VCaP (cell line): Measurements from ENCODE around the gene CDC16.

Experiments
- H3K27ac ChIP-seq: fragments of 450-650 bp; 2 replicates; pipeline ENCODE4 v1.5.1; 2017
- CTCF ChIP-seq: fragments of 450-650 bp; conservative IDR thresholded peaks from 2 replicates; pipeline ENCODE4 v1.5.1; 2017; ENCODE audit warnings: mild to moderate bottlenecking, moderate library complexity

Gene CDC16

DNA sequence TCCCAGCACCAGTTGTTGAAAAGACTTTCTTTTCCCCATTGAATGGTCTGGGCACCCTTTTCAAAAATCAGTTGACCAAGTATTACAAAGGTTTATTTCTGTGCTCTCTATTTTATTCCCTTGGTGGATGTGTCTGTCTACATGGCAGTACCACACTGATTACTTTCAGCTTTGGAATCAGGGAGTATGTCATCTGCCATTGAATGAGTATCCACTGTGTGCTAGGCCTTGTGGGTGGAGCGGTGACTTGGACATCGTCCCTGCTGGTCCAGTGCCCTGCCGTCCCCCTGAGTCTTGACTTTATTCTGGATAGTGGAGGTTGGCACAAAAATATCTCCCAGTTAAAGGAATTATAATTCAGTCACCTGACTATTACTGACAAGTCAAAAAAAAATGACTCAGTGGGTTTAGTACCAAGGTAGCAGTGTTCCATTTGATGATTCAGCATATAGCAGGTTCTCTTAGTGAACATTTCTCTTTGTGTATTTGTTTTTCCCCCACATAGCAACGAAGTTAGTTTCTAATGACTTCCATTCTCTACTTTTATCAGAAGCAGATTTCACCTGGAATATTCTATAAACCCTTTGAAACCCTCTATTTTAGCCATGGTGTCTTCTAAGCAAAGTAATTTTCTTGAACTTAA lies 50.6 kb downstream of the CDC16 start:
- H3K27ac ChIP-seq: no peak overlapping the region
- no peak for TF ChIP-seq CTCF

GRCh38 chr13:114286808-114287207 lies 52.1 kb downstream of the CDC16 start:
- no peak for TF ChIP-seq CTCF
- H3K27ac ChIP-seq: no peak overlapping the region

DNA sequence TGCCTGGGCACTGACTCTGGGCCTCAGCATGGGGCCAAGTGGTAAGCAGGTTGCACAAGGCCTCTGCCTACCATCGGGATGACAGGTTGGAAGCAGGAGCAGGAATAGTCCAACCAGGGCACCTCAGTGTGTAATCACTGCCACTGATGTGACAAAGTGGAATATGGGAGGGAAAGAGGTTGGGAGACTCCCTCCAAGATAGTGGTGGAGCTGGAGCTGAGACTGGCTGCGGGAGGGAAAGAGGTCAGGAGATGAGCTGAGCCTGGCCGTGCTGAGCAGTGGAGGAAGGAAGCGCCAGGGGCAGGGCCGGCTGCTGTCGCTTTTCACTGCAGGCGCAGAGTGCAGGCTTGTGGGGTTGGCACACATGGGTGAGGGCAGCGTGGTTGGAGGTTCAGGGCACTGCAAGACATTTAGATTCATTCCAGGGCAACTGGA lies 53.5 kb downstream of the CDC16 start:
- no peak for TF ChIP-seq CTCF
- H3K27ac ChIP-seq: no peak overlapping the region

DNA sequence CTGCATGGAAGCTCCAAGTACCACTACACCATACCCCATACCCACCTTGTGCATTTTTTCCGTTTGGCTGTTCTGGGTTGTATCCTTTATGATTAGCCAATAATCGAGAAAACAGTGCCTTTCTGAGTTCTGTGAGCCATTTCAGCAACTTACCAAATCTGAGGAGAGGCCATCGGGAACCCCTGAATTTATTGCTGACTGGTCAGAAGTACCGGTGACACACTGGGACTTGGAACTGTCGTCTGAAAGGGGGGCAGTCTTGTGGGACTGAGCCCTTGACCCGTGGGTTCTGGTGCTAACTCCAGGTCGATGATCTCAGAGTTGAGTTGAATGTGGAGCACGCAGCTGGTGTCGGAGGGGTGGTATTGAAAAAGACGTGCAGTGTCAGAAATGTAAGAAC lies 61.8 kb downstream of the CDC16 start:
- TF ChIP-seq CTCF: no peak
- no peak overlapping the region for H3K27ac ChIP-seq

DNA sequence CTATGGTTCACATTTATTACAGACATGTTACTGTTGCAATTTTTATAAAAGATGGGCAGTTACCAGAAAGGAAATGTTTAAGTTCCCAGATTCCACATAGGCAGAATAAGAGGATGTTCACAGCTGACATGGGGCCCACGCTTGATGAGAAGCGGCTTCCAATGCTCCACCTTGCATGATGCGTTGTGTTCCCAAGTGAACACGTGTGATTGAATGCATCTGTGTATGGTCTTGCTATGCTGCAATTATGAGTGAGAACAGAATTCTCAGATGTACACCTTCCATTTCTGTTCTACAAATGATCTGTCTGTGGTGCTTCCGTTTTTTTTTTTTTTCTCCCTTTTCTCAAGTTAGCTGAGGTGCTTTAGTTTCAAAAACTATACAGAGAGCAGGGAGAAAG lies 62.2 kb downstream of the CDC16 start:
- no peak overlapping the region for H3K27ac ChIP-seq
- TF ChIP-seq CTCF: no peak

- no peak for TF ChIP-seq CTCF
- no peak overlapping the region for H3K27ac ChIP-seq
Measured at GRCh38 chr13:114298866-114299265, 64.2 kb downstream of the CDC16 start.

DNA sequence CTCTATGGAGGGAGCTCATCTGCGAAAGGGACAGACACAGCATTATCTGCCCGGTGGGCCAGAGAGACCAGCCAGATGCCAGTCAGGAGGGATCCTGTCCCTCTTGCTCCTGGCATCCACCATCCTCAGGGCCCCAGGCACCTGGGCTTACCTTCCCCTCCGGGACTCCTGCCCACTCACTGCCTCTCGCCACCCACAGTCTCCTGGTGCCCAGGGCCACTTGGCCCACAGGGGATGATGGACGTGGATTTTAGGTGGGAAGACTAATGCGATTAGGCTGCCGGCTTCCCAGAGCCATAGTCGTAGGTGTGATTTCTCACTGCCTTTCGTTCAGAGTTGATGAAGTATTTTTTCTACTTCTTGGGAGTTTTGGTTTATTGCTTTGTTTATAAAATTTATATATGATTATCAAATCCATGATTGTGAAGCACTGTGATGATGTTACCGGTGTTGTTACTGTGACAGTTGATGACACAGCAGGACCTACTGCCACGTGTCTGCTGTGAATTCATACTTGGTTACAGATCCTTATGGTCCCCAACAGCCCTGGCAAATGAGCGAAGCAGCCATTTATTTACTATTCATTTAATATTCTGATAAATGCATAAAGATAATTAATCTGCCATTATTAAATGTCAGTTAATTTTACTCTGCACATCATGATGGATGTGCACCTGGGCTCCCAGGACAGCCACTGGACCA lies 65.1 kb downstream of the CDC16 start:
- no peak for TF ChIP-seq CTCF
- no peak overlapping the region for H3K27ac ChIP-seq
